ENCODE results near the gene KRT8.

DNA sequence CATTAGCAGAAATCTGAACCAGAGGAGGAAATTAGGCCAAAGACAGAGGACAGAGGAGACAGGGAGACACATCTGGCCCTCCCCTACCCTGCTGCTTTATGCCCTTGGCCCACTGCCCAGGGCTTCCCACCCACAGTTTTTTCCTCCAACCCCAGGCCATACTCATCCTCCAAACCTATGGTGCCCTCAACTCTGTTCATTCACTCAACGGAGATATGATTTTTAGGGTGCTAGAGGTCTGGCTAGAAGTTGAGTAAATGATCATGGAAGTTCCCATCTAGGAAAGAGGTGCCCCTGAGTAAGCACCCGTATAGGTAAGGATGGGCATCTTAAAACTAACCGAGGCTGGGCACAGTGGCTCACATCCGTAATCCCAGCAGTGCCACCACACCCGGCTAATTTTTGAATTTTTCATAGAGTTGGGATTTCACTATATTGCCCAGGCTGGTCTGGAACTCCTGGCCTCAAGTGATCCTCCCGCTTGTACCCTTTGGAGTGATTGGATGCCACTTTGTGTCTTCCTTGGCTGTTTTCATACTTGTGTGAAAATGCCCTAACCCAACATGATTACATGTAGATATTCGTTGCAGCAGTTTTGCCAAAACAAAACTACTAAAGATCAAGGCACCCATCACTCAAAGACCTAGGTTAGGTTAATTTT is 48.4 kb upstream of the KRT8 start:
- no peak for TF ChIP-seq GATA2 (IDR thresholded peaks at IDR 0.05; ENCODE audit: low read depth, low read length)
- TF ChIP-seq GATA3 (IDR thresholded peaks at IDR 0.05; ENCODE audit: low read depth, low read length): no peak
